Measurements from ENCODE around the gene SERPINB3. TPM values are rescaled to one million over a fixed set of nuclear protein-coding genes. Genes with fewer than 3 reads are reported as not detected.
"Not testable (repeated sequence)": the region's sequence is repeated elsewhere in the genome, so short reads cannot be mapped to it uniquely, and the experiment has no call there.

SERPINB3 gene
- total RNA-seq = 10 to 100 TPM in 1 of 4 donors, 1 to 10 TPM in 1, under 1 TPM in 2; 0.35 to 70.3 (median 2.1) TPM

DNA sequence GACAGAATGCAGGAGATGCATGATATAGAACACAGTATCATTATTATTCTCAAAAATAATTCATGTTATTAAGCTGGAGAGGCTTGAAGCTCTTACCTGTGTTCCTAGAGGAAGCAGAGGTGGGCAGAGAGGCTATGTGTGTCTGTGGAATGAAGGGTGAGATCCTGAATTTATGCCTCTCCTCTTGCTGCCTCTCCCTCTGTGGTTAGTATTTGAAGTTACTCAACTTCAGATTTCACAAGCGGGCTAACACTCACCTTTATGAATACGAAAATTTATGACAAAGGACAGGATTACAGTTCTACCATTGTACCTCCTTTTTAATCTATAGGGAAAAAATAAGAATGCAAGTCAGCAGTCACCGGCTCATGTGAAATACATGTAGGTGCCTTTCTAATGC lies at the start of gene SERPINB3:
SERPINB3 (minus strand) TSS at position 144 of the 400 bp plus-strand sequence. CDS start 677 bp downstream, outside the sequence.
- ATAC-seq, H3K4me1 ChIP-seq, H3K27ac ChIP-seq, H3K9me3 ChIP-seq, H3K36me3 ChIP-seq, H3K27me3 ChIP-seq, H3K4me3 ChIP-seq: not testable (repeated sequence)
- 69 to 100% methylated on average over 1 to 2 of the region's 3 CpGs for WGBS, 2 donors (ENCODE audit: low coverage in 1 of 2)

DNA sequence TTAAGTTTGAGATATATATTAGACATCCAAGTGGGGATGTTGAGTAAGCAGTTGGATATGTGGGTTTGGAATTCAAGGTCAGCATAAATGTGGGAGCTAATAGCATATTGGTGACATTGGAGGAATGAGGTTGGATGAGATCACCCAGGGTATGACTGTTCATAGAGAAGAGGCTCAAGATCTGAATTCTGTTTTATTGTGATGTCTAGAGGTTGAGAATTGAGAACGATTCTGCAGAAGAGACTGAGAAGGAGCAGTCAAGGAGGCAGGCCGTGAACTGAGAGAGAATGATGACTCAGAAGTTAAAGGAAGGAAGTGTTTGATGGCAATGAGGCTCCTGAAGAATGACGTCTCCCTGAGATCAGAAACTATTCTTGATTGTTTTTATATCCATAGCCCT lies 47.0 kb upstream of the SERPINB3 start:
- H3K27me3 ChIP-seq = no peaks in the 10 kb centered on the region
- 69 to 82% methylated on average over 3 of the region's 3 CpGs for WGBS, 2 donors (ENCODE audit: low coverage in 1 of 2)
- TF ChIP-seq, protein P1, sequence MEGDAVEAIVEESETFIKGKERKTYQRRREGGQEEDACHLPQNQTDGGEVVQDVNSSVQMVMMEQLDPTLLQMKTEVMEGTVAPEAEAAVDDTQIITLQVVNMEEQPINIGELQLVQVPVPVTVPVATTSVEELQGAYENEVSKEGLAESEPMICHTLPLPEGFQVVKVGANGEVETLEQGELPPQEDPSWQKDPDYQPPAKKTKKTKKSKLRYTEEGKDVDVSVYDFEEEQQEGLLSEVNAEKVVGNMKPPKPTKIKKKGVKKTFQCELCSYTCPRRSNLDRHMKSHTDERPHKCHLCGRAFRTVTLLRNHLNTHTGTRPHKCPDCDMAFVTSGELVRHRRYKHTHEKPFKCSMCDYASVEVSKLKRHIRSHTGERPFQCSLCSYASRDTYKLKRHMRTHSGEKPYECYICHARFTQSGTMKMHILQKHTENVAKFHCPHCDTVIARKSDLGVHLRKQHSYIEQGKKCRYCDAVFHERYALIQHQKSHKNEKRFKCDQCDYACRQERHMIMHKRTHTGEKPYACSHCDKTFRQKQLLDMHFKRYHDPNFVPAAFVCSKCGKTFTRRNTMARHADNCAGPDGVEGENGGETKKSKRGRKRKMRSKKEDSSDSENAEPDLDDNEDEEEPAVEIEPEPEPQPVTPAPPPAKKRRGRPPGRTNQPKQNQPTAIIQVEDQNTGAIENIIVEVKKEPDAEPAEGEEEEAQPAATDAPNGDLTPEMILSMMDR (IDR thresholded peaks at IDR 0.05) = no peak
- no peak for TF ChIP-seq POLR2AphosphoS5 (IDR thresholded peaks at IDR 0.05)
- no peak for TF ChIP-seq POLR2A (IDR thresholded peaks at IDR 0.05)
- no peak for TF ChIP-seq EP300 (IDR thresholded peaks at IDR 0.05)
- no peaks in the 10 kb centered on the region for H3K4me1 ChIP-seq
- no peak for ATAC-seq
- H3K27ac ChIP-seq = no peak overlapping the region
- peaks cover 0 to 5% (median 0%) of the 10 kb centered on the region in 3 donors for H3K9me3 ChIP-seq
- no peaks in the 10 kb centered on the region for H3K36me3 ChIP-seq
- no peak overlapping the region for H3K4me3 ChIP-seq

DNA sequence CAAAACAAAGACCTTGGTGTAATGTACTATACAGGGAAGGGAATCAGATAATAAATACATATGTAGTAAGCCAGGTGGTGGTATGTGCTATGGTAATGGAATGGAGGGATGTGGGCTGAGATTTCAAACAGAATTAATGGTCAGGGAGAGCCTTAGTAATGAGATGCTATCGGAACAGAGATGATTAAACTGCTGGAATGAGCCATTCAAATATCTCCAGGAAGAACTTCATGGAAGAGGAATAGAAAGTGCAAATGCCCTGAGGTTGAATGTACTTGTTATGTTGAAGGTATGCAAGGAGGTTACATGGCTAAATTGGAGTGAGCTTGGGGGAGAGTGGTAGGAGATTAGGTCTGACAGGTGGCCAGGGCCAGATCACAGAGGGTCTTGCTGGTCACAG lies 46.1 kb upstream of the SERPINB3 start:
- no peaks in the 10 kb centered on the region for H3K9me3 ChIP-seq
- TF ChIP-seq EP300 (IDR thresholded peaks at IDR 0.05) (no peak), POLR2A (IDR thresholded peaks at IDR 0.05) (no peak), POLR2AphosphoS5 (IDR thresholded peaks at IDR 0.05) (no peak)
- TF ChIP-seq, protein P1 (IDR thresholded peaks at IDR 0.05) = no peak
- H3K4me3 ChIP-seq = no peak overlapping the region
- H3K4me1 ChIP-seq = no peaks in the 10 kb centered on the region
- 62 to 90% methylated on average over 1 of the region's 1 CpG for WGBS, 2 donors (ENCODE audit: low coverage in 1 of 2)
- H3K27ac ChIP-seq = no peak overlapping the region
- H3K36me3 ChIP-seq = no peaks in the 10 kb centered on the region
- no peak for ATAC-seq
- no peaks in the 10 kb centered on the region for H3K27me3 ChIP-seq

DNA sequence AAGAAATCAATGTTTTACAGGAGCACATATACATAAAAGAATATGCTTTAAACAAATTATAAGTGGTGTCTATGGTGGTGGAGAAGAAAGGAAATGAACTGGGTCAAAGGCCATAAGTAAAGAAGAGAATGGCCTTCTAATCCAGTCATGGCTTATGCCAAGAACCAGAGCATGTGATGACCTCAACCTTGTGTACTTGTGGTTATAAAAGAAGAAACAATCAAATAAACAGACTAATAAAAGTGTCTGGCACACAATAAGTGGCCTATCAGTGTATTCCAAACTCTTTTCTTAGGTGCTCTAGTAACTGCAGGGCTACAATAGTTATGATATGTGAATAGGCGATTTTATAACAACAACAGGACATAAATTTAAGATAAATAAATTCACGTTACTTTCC lies 43.7 kb upstream of the SERPINB3 start:
- TF ChIP-seq POLR2AphosphoS5 (IDR thresholded peaks at IDR 0.05) (no peak), EP300 (IDR thresholded peaks at IDR 0.05) (no peak), POLR2A (IDR thresholded peaks at IDR 0.05) (no peak)
- TF ChIP-seq, protein P1 (IDR thresholded peaks at IDR 0.05) = no peak
- H3K36me3 ChIP-seq = no peaks in the 10 kb centered on the region
- ATAC-seq = no peak
- no peaks in the 10 kb centered on the region for H3K9me3 ChIP-seq
- H3K4me3 ChIP-seq = no peak overlapping the region
- H3K27me3 ChIP-seq = no peaks in the 10 kb centered on the region
- H3K4me1 ChIP-seq = no peaks in the 10 kb centered on the region
- no peak overlapping the region for H3K27ac ChIP-seq
- 55 to 69% methylated on average over 2 of the region's 2 CpGs for WGBS, 2 donors (ENCODE audit: low coverage in 1 of 2)

DNA sequence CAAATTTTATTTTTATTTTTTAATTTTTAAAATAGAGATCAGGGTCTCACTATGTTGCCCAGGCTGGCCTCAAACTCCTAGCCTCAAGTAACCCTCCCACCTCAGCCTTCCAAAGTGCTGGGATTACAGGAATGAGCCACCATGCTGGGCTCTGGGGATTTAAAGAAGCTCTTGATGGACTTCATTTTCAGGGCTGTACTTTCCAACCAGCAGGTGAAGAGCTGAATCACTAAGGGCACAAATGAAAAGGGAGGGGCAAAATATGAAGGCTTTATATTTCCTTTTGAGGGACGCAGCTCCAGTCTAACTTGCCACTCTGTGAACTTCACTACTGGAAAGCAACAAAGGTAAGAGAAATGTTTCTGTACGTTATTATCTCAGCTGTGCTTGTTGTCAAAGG lies 41.0 kb upstream of the SERPINB3 start, which contains the start of gene SERPINB11:
SERPINB11 (plus strand) TSS at position 301 of the 400 bp plus-strand sequence. CDS start 7,234 bp downstream, outside the sequence.
- Histone ChIP-seq H3K36me3 (no peaks in the 10 kb centered on the region), H3K27ac (no peak within 1 kb of the TSS), H3K4me1 (no peaks in the 10 kb centered on the region), H3K27me3 (no peaks in the 10 kb centered on the region), H3K4me3 (no peak within 1 kb of the TSS), H3K9me3 (no peaks in the 10 kb centered on the region)
- no peak for ATAC-seq
- TF ChIP-seq EP300 (IDR thresholded peaks at IDR 0.05) (no peak), POLR2AphosphoS5 (IDR thresholded peaks at IDR 0.05) (no peak), POLR2A (IDR thresholded peaks at IDR 0.05) (no peak)
- TF ChIP-seq, protein P1 (IDR thresholded peaks at IDR 0.05) = no peak
- 84 to 85% methylated on average over 2 of the region's 2 CpGs for WGBS, 2 donors (ENCODE audit: low coverage in 1 of 2)
